Measurements from ENCODE around the gene ADAMTS2. TPM values are rescaled to one million over a fixed set of nuclear protein-coding genes. Genes with fewer than 3 reads are reported as not detected.

ADAMTS2 gene
- total RNA-seq, 1 donor from 2014 or later: 18.8 TPM

GRCh38 chr5:179375831-179376365 lies 30.6 kb upstream of the ADAMTS2 start:
- no peak overlapping the region for H3K4me2 ChIP-seq (ENCODE audit: low read length)
- no peak overlapping the region for H3K4me3 Mint-ChIP-seq (ENCODE audit: unreplicated experiment)
- DNase-seq (ENCODE audit: low read depth) (no peak), FAIRE-seq (no peak)
- no peak for TF ChIP-seq CTCF (IDR thresholded peaks at IDR 0.05; ENCODE audit: insufficient read depth, low read depth, low read length)
- TF ChIP-seq EZH2 (IDR thresholded peaks at IDR 0.05; ENCODE audit: insufficient read depth, low read length): no peak
- no peak overlapping the region for H3K27ac Mint-ChIP-seq (ENCODE audit: unreplicated experiment)
- no peak overlapping the region for H3K27ac ChIP-seq (ENCODE audit: low read depth, low read length)
- no peaks in the 10 kb centered on the region for H3K79me2 ChIP-seq (ENCODE audit: insufficient read depth, low read length)
- no peaks in the 10 kb centered on the region for H3K27me3 ChIP-seq (ENCODE audit: insufficient read depth, low read length)
- H3K9me3 Mint-ChIP-seq (ENCODE audit: unreplicated experiment): peaks cover 6% of the 10 kb centered on the region
- H3K36me3 ChIP-seq (ENCODE audit: insufficient read depth, low read length): no peaks in the 10 kb centered on the region
- no peak overlapping the region for H3K9ac ChIP-seq (ENCODE audit: low read length)
- peaks cover 19% of the 10 kb centered on the region for H3K4me1 Mint-ChIP-seq (ENCODE audit: low read depth, unreplicated experiment)
- no peaks in the 10 kb centered on the region for H4K20me1 ChIP-seq (ENCODE audit: insufficient read depth, low read length)
- H3K4me3 ChIP-seq (ENCODE audit: insufficient read depth, low read depth, low read length): no peak overlapping the region
- H3K36me3 Mint-ChIP-seq (ENCODE audit: low read depth, unreplicated experiment): peaks cover 7% of the 10 kb centered on the region
- H2AFZ ChIP-seq (ENCODE audit: low read depth, low read length): no peak overlapping the region
- H3K27me3 Mint-ChIP-seq (ENCODE audit: low read depth, unreplicated experiment): peaks cover 10% of the 10 kb centered on the region
- no peaks in the 10 kb centered on the region for H3K9me3 ChIP-seq (ENCODE audit: insufficient read depth, low read depth, low read length)
- H3K4me1 ChIP-seq (ENCODE audit: insufficient read depth, low read length): peaks cover 8% of the 10 kb centered on the region

- FAIRE-seq: no peak
- no peak for DNase-seq (ENCODE audit: low read depth)
- peaks cover 10% of the 10 kb centered on the region for H3K27me3 Mint-ChIP-seq (ENCODE audit: low read depth, unreplicated experiment)
Measured at GRCh38 chr5:179375236-179375685, 30.0 kb upstream of the ADAMTS2 start.

More at GRCh38 chr5:179375236-179375685, 30.0 kb upstream of the ADAMTS2 start:
- H2AFZ ChIP-seq (ENCODE audit: low read depth, low read length): no peak overlapping the region
- peaks cover 8% of the 10 kb centered on the region for H3K4me1 ChIP-seq (ENCODE audit: insufficient read depth, low read length)
- no peak overlapping the region for H3K4me2 ChIP-seq (ENCODE audit: low read length)
- Mint-ChIP-seq H3K9me3 (ENCODE audit: unreplicated experiment) (peaks cover 6% of the 10 kb centered on the region), H3K4me1 (ENCODE audit: low read depth, unreplicated experiment) (peaks cover 19% of the 10 kb centered on the region), H3K4me3 (ENCODE audit: unreplicated experiment) (no peak overlapping the region), H3K27ac (ENCODE audit: unreplicated experiment) (no peak overlapping the region), H3K36me3 (ENCODE audit: low read depth, unreplicated experiment) (peaks cover 7% of the 10 kb centered on the region)
- H4K20me1 ChIP-seq (ENCODE audit: insufficient read depth, low read length): no peaks in the 10 kb centered on the region
- no peaks in the 10 kb centered on the region for H3K9me3 ChIP-seq (ENCODE audit: insufficient read depth, low read depth, low read length)
- no peak overlapping the region for H3K9ac ChIP-seq (ENCODE audit: low read length)
- H3K27ac ChIP-seq (ENCODE audit: low read depth, low read length): no peak overlapping the region
- no peak for TF ChIP-seq EZH2 (IDR thresholded peaks at IDR 0.05; ENCODE audit: insufficient read depth, low read length)
- TF ChIP-seq CTCF (IDR thresholded peaks at IDR 0.05; ENCODE audit: insufficient read depth, low read depth, low read length): no peak
- no peaks in the 10 kb centered on the region for H3K27me3 ChIP-seq (ENCODE audit: insufficient read depth, low read length)
- H3K4me3 ChIP-seq (ENCODE audit: insufficient read depth, low read depth, low read length): no peak overlapping the region
- H3K36me3 ChIP-seq (ENCODE audit: insufficient read depth, low read length): no peaks in the 10 kb centered on the region
- no peaks in the 10 kb centered on the region for H3K79me2 ChIP-seq (ENCODE audit: insufficient read depth, low read length)

Data from astrocyte (in vitro differentiated cells and primary cell).